ENCODE results near the gene TMEM35A. TPM values are rescaled to one million over a fixed set of nuclear protein-coding genes. Genes with fewer than 3 reads are reported as not detected.

Gene TMEM35A
- polyA plus RNA-seq, 2 of the 4 experiments (the other 2 are of a cell fraction), result not detected

- FAIRE-seq (no peak), ATAC-seq (no peak), DNase-seq (ENCODE audit: low read depth in 1 of 2, low spot score in 1 of 2) (no peak)
- no peak overlapping the region for H3K4me3 ChIP-seq
- TF ChIP-seq FOSB (CRISPR knock-in tag; IDR thresholded peaks at IDR 0.05) (no peak), ZNF302 (CRISPR knock-in tag; IDR thresholded peaks at IDR 0.05) (no peak), CBX2 (IDR thresholded peaks at IDR 0.05; ENCODE audit: borderline replicate concordance, low read depth) (no peak), FOSL2 (IDR thresholded peaks at IDR 0.05) (no peak), FOSL2 (CRISPR knock-in tag; IDR thresholded peaks at IDR 0.05) (no peak), NPAS2 (CRISPR knock-in tag; IDR thresholded peaks at IDR 0.05; ENCODE audit: borderline replicate concordance) (no peak), TP53 (CRISPR knock-in tag; IDR thresholded peaks at IDR 0.05) (no peak), ZC3H11A (IDR thresholded peaks at IDR 0.05) (no peak), REST (IDR thresholded peaks at IDR 0.05) (no peak)
- H3K27ac ChIP-seq, result no peak overlapping the region
- ChIA-PET POLR2A (no interaction called here), CTCF (interaction anchor here (1.0 kb wide), 1 partner anchor 31 kb away, joined by 4 read pairs; no protein-coding TSS in a partner anchor)
- WGBS (ENCODE audit: missing lambda C conversion rate), result 77% methylated on average over 8 of the region's 8 CpGs
- no peaks in the 10 kb centered on the region for H3K9me3 ChIP-seq
- H3K4me2 ChIP-seq, result no peak overlapping the region
- H3K4me1 ChIP-seq, result no peaks in the 10 kb centered on the region
Observed at GRCh38 chrX:101079736-101080270, 1.1 kb downstream of the TMEM35A start.

GRCh38 chrX:101080326-101081124 is 1.8 kb downstream of the TMEM35A start:
- 63% methylated on average over 2 of the region's 3 CpGs for WGBS (ENCODE audit: missing lambda C conversion rate)
- no peak overlapping the region for H3K4me3 ChIP-seq
- no peaks in the 10 kb centered on the region for H3K9me3 ChIP-seq
- ChIA-PET CTCF (interaction anchor here (1.0 kb wide), 1 partner anchor 30 kb away, joined by 4 read pairs; no protein-coding TSS in a partner anchor), POLR2A (no interaction called here)
- no peak for DNase-seq (ENCODE audit: low read depth in 1 of 2, low spot score in 1 of 2)
- H3K4me2 ChIP-seq, result no peak overlapping the region
- ATAC-seq, result no peak
- H3K4me1 ChIP-seq, result no peaks in the 10 kb centered on the region
- FAIRE-seq, result no peak
- TF ChIP-seq KDM5A (IDR thresholded peaks at IDR 0.05) (no peak), PBX3 (IDR thresholded peaks at IDR 0.05) (no peak)
- no peak overlapping the region for H3K27ac ChIP-seq

- Histone ChIP-seq H3K4me3 (no peak overlapping the region), H3K9me3 (no peaks in the 10 kb centered on the region), H3K4me1 (no peaks in the 10 kb centered on the region), H3K4me2 (no peak overlapping the region), H3K27ac (no peak overlapping the region)
- ChIA-PET POLR2A (no interaction called here), CTCF (no interaction called here)
- ATAC-seq (no peak), FAIRE-seq (no peak), DNase-seq (ENCODE audit: low read depth in 1 of 2, low spot score in 1 of 2) (no peak)
- 46% methylated on average over 3 of the region's 3 CpGs for WGBS (ENCODE audit: missing lambda C conversion rate)
- no peak for TF ChIP-seq TFCP2L1 (CRISPR knock-in tag; IDR thresholded peaks at IDR 0.05)
- TF ChIP-seq SMC3 (IDR thresholded peaks at IDR 0.05), result no peak
- TF ChIP-seq ATOH8 (CRISPR knock-in tag; IDR thresholded peaks at IDR 0.05; ENCODE audit: low read depth), result no peak
- TF ChIP-seq FOXS1 (CRISPR knock-in tag; IDR thresholded peaks at IDR 0.05), result no peak
- TF ChIP-seq SREBF2 (IDR thresholded peaks at IDR 0.05), result no peak
- no peak for TF ChIP-seq CBX8 (IDR thresholded peaks at IDR 0.05)
- no peak for TF ChIP-seq CEBPB (IDR thresholded peaks at IDR 0.05)
- TF ChIP-seq HOXB13 (CRISPR knock-in tag; IDR thresholded peaks at IDR 0.05; ENCODE audit: low read depth), result no peak
- TF ChIP-seq RAD21 (conservative IDR thresholded peaks at IDR 0.05 in 1 of 2, IDR thresholded peaks at IDR 0.05 in 1 of 2), result no peak
- TF ChIP-seq MAZ (IDR thresholded peaks at IDR 0.05; ENCODE audit: borderline replicate concordance, low read depth, low read length), result no peak
- TF ChIP-seq POLR2AphosphoS2 (conservative IDR thresholded peaks at IDR 0.05; ENCODE audit: low read length), result no peak
- TF ChIP-seq HES2 (IDR thresholded peaks at IDR 0.05), result no peak
- no peak for TF ChIP-seq NPAS2 (CRISPR knock-in tag; IDR thresholded peaks at IDR 0.05; ENCODE audit: borderline replicate concordance)
- TF ChIP-seq HDAC2 (IDR thresholded peaks at IDR 0.05), result no peak
- no peak for TF ChIP-seq EP300 (IDR thresholded peaks at IDR 0.05)
- no peak for TF ChIP-seq NR3C1 (IDR thresholded peaks at IDR 0.05)
- no peak for TF ChIP-seq HOXB5 (CRISPR knock-in tag; IDR thresholded peaks at IDR 0.05)
- TF ChIP-seq ZFP36 (IDR thresholded peaks at IDR 0.05; ENCODE audit: borderline replicate concordance, partially characterized antibody), result no peak
- no peak for TF ChIP-seq FOSL2 (IDR thresholded peaks at IDR 0.05)
- no peak for TF ChIP-seq FOSL2 (CRISPR knock-in tag; IDR thresholded peaks at IDR 0.05)
- no peak for TF ChIP-seq HEYL (CRISPR knock-in tag; IDR thresholded peaks at IDR 0.05)
Observed at GRCh38 chrX:101081231-101081630, 2.6 kb downstream of the TMEM35A start.

Measured in A549 (cell line).